C4-2B (cell line): ENCODE measurements around the gene SEC23IP.

Experiments
- ZFX ChIP-seq: fragments of 450-650 bp; IDR thresholded peaks from 2 replicates; pipeline ENCODE4 v1.6.1; 2017
- TF ChIP-seq, protein P1 (sequence below): fragments of 450-650 bp; conservative IDR thresholded peaks from 2 replicates; pipeline ENCODE4 v1.5.1; 2017; ENCODE audit warnings: mild to moderate bottlenecking

DNA sequence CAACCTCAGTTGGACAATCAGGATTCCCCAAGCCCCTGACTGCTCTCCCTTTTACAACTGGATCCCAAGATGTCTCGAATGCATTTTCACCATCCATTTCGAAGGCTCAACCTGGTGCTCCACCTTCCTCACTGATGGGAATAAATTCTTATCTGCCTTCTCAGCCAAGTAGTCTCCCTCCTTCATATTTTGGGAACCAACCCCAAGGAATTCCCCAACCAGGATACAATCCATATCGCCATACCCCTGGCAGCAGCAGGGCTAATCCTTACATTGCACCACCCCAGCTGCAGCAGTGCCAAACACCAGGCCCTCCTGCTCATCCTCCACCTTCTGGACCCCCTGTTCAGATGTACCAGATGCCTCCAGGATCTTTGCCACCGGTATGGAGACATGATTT lies 6.0 kb downstream of the SEC23IP start:
- TF ChIP-seq, protein P1, sequence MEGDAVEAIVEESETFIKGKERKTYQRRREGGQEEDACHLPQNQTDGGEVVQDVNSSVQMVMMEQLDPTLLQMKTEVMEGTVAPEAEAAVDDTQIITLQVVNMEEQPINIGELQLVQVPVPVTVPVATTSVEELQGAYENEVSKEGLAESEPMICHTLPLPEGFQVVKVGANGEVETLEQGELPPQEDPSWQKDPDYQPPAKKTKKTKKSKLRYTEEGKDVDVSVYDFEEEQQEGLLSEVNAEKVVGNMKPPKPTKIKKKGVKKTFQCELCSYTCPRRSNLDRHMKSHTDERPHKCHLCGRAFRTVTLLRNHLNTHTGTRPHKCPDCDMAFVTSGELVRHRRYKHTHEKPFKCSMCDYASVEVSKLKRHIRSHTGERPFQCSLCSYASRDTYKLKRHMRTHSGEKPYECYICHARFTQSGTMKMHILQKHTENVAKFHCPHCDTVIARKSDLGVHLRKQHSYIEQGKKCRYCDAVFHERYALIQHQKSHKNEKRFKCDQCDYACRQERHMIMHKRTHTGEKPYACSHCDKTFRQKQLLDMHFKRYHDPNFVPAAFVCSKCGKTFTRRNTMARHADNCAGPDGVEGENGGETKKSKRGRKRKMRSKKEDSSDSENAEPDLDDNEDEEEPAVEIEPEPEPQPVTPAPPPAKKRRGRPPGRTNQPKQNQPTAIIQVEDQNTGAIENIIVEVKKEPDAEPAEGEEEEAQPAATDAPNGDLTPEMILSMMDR = no peak
- no peak for TF ChIP-seq ZFX
